ENCODE measurements around the gene BLOC1S4.
"Not testable (repeated sequence)": the region's sequence is repeated elsewhere in the genome, so short reads cannot be mapped to it uniquely, and the experiment has no call there.

- TF ChIP-seq CTCF (IDR thresholded peaks at IDR 0.05); EZH2 (IDR thresholded peaks at IDR 0.05; ENCODE audit: borderline replicate concordance, insufficient read depth, low read depth, low read length, poor library complexity, severe bottlenecking): not testable (repeated sequence)
Observed at GRCh38 chr4:6673191-6673659, 42.7 kb upstream of the BLOC1S4 start.
